C4-2B (cell line): ENCODE measurements around the gene LRMDA.

ENCODE experiments used
- H3K27ac ChIP-seq: fragments of 450-650 bp; 2 replicates; pipeline ENCODE4 v1.5.1; 2017
- CTCF ChIP-seq: fragments of 450-650 bp; conservative IDR thresholded peaks from 2 replicates; pipeline ENCODE4 v1.5.1; 2017; ENCODE audit warnings: mild to moderate bottlenecking
- ZFX ChIP-seq: fragments of 450-650 bp; IDR thresholded peaks from 2 replicates; pipeline ENCODE4 v1.6.1; 2017

LRMDA gene

GRCh38 chr10:75995041-75995430 lies 563.6 kb downstream of the LRMDA start:
- TF ChIP-seq CTCF, result no peak
- no peak for TF ChIP-seq ZFX
- no peak overlapping the region for H3K27ac ChIP-seq

GRCh38 chr10:75995720-75996119 lies 564.3 kb downstream of the LRMDA start:
- TF ChIP-seq ZFX, result no peak
- no peak for TF ChIP-seq CTCF
- H3K27ac ChIP-seq, result no peak overlapping the region

- H3K27ac ChIP-seq, result no peak overlapping the region
- TF ChIP-seq CTCF, result no peak
- TF ChIP-seq ZFX, result no peak
These were observed 567.6 kb downstream of the LRMDA start for GRCh38 chr10:75999001-75999400.

- H3K27ac ChIP-seq, result no peak overlapping the region
- TF ChIP-seq ZFX, result no peak
- no peak for TF ChIP-seq CTCF
These were observed 568.2 kb downstream of the LRMDA start for GRCh38 chr10:75999515-76000209.

- TF ChIP-seq CTCF (no peak), ZFX (no peak)
- no peak overlapping the region for H3K27ac ChIP-seq
These were observed 569.1 kb downstream of the LRMDA start for GRCh38 chr10:76000550-76000949.

GRCh38 chr10:76001019-76001418 lies 569.6 kb downstream of the LRMDA start:
- TF ChIP-seq ZFX (no peak), CTCF (no peak)
- H3K27ac ChIP-seq, result no peak overlapping the region

- TF ChIP-seq ZFX (no peak), CTCF (no peak)
These were observed 570.0 kb downstream of the LRMDA start for GRCh38 chr10:76001461-76001860.

More at GRCh38 chr10:76001461-76001860, 570.0 kb downstream of the LRMDA start:
- H3K27ac ChIP-seq, result no peak overlapping the region
